Activated CD4-positive, alpha-beta T cell treated with anti-CD3 and anti-CD28 coated beads for 24 hours (primary cell): ENCODE results near the gene MFSD8.
"Not testable (repeated sequence)": the region's sequence is repeated elsewhere in the genome, so short reads cannot be mapped to it uniquely, and the experiment has no call there.

Experiments
- DNase-seq, 2 donors: peaks; one replicate each; pipeline ENCODE4 v3.0.0-alpha.2; 2020; ENCODE audit warnings: low read depth in 2 of 2

Gene MFSD8

GRCh38 chr4:127936974-127937373 is 28.0 kb downstream of the MFSD8 start:
- DNase-seq: no peak

- not testable (repeated sequence) for DNase-seq
Observed at GRCh38 chr4:127931836-127932235, 33.1 kb downstream of the MFSD8 start.

GRCh38 chr4:127930175-127930574 is 34.8 kb downstream of the MFSD8 start:
- no peak for DNase-seq

- not testable (repeated sequence) for DNase-seq
Observed at GRCh38 chr4:127925720-127926119, 39.3 kb downstream of the MFSD8 start.

- no peak for DNase-seq
Observed at GRCh38 chr4:127922226-127922625, 42.7 kb downstream of the MFSD8 start.

GRCh38 chr4:127920521-127920920 is 44.5 kb downstream of the MFSD8 start:
- DNase-seq: no peak

GRCh38 chr4:127917151-127917550 is 47.8 kb downstream of the MFSD8 start:
- no peak for DNase-seq

GRCh38 chr4:127916512-127916911 is 48.5 kb downstream of the MFSD8 start:
- no peak for DNase-seq

- DNase-seq: no peak
Observed at GRCh38 chr4:127905029-127905428, 59.9 kb downstream of the MFSD8 start.

GRCh38 chr4:127899682-127900081 is 65.3 kb downstream of the MFSD8 start:
- not testable (repeated sequence) for DNase-seq

GRCh38 chr4:127896528-127896927 is 68.4 kb downstream of the MFSD8 start:
- no peak for DNase-seq

- no peak for DNase-seq
Observed at GRCh38 chr4:127896069-127896468, 68.9 kb downstream of the MFSD8 start.

GRCh38 chr4:127889903-127890302 is 75.1 kb downstream of the MFSD8 start:
- no peak for DNase-seq

GRCh38 chr4:127888559-127888958 is 76.4 kb downstream of the MFSD8 start:
- DNase-seq: no peak

GRCh38 chr4:127881563-127881864 is 83.5 kb downstream of the MFSD8 start:
- no peak for DNase-seq

GRCh38 chr4:127880763-127881562 is 84.0 kb downstream of the MFSD8 start, which contains the start of gene PLK4:
Gene PLK4, plus strand, starts transcription at chr4:127880893. Its CDS starts 242 bp downstream, at chr4:127881135.
- DNase-seq: peak; percentile 90 to 91

GRCh38 chr4:127875791-127876190 is 89.2 kb downstream of the MFSD8 start:
- DNase-seq: no peak

GRCh38 chr4:127870688-127871087 is 94.3 kb downstream of the MFSD8 start:
- DNase-seq: no peak

- DNase-seq: no peak
Observed at GRCh38 chr4:127870281-127870680, 94.7 kb downstream of the MFSD8 start.

GRCh38 chr4:127868196-127868595 is 96.8 kb downstream of the MFSD8 start:
- DNase-seq: no peak
